CD4-positive, alpha-beta T cell treated with Interleukin-6 at 100 ng/mL for 8 hours (primary cell): Measurements from ENCODE around the gene IDI2.

Experiments used
- DNase-seq: peaks from one replicate; pipeline ENCODE4 v3.0.0-alpha.2; 2020; ENCODE audit warnings: mixed read lengths, low spot score

The IDI2 gene

DNA sequence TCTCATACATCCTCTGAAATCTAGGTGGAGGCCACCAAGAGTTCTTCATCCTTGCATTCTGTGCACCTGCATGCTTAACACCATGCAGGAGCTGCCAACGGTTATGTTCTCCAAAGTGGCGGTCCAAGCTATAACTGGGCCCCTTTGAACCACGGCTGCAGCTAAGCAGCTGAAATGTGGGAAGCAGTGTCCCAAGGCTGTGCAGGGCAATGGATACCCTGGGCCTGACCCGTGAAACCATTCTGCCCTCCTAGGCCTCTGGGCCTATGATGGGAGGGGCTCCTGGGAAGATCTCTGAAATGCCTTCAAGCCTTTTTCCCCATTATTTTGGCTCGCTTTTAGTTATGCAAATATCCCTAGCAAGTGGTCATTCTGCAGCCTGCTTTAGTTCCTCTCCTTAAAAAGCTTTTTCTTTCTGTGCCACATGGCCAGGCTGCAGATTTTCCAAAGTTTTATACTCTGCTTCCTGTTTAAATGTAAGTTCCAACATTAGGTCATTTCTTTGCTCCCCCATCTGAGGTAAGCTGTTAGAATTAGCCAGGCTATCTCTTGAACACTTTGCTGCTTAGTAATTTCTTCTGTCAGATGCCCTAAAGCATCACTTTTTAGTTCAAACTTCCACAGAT, 45.1 kb downstream of the IDI2 start:
- DNase-seq = no peak

DNA sequence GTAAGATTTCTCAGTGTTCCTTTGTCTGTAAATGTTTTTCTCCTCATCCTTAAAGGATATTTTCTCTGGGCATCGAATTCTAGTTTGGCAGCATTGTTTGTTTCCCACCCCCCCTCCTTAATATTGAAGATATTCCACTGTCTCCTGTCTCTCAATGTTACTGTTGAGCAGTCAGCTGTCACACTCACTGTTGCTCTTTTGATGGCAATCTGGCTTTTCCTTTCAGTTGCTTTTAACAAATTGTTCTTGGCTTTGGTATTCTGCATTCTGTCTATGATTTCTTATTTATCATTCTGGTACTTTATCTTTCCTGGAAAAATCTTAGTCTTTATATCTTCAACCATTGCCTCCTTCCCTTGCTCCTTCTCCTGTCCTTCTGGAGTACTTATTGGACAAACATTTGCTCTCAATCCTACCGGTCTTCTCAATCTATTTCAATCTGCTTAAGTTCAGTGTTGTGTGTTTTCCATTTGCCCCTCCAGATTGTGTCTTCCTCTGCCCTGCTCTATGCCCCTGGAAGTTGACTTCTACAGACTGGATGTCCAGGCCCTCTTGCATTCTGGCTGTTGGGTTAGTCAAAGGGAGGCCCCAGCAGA, 46.7 kb downstream of the IDI2 start:
- no peak for DNase-seq

DNA sequence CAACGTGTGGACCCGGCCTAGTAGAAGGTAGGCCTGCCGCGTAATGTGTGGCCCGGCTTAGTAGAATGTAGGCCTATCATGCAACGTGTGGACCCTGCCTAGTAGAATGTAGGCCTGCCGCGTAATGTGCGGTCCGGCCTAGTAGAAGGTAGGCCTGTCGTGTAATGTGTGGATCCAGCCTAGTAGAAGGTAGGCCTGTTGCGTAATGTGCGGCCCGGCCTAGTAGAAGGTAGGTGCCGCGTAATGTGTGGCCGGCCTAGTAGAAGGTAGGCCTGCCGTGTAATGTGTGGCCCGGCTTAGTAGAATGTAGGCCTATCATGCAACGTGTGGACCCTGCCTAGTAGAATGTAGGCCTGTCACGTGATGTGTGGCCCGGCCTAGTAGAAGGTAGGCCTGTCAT, 49.3 kb downstream of the IDI2 start:
- no peak for DNase-seq

DNA sequence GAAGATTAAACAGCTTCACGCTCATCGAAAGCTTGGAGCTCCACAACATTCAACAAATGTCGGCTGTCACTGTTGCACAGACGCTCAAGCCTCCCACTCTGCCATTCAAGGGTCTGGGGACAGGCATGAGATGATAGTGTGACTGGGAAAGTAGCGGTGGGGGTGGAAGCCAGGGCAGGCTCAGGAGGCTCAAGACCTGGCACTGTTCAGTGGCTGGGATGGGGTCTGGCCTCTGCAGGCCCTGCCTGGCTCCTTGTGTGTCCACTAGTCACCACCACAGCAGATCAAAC, 50.9 kb downstream of the IDI2 start:
- DNase-seq = no peak

DNA sequence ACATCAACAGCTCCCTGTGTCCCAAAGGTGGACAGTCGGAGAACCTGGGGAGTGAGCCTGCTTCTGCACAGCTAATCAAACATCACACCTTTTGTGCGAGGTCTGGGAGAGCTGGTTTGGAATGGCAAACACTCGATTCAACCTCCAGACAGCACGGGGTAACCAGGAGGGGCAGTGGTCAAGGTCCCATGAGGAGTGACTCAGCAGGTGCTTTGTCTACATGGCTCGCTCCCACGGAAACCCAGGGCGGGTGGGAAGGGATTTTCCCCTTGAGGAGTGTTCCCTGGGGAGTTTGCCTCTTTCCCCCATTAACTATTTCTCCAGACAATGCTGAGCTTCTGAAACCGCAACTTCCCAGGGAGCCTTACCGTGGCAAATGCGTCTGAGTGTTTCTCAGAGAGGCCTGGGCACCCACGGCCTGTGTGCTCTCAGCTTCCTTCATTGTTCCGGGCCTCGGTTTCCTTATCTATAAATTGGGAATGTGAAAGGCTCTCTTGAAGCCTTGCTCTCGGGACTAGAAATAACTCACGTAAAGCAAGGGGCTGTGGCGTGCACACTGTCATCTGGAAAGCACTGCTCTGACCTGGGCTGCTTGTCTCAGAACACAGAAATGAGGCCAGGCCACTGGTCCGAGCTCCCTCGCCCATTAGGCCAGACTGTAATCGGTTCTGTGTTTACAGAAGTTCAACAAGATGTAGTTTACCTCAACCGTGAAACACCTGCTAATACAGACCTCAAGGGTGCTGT, 51.4 kb downstream of the IDI2 start:
- DNase-seq = no peak

DNA sequence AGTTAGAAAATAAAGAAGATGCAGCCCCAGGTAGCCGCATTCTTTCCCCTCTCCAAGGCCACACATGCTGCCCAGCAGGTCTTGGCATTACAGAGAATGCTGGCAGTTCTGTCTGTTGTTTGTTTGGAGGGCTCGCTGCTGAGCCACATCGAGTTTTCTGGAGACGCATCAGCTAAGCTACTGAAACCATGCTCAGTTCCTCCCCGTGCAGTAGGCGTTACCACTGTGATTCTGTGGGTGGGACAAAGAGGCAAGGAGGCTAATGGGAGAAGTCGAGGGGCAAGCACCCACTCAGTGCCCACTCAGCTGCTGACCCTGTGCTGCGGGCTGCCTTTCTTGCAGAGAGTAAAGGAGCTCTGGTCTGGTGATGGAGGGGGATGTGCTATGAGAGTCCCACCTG, 52.9 kb downstream of the IDI2 start:
- no peak for DNase-seq

DNA sequence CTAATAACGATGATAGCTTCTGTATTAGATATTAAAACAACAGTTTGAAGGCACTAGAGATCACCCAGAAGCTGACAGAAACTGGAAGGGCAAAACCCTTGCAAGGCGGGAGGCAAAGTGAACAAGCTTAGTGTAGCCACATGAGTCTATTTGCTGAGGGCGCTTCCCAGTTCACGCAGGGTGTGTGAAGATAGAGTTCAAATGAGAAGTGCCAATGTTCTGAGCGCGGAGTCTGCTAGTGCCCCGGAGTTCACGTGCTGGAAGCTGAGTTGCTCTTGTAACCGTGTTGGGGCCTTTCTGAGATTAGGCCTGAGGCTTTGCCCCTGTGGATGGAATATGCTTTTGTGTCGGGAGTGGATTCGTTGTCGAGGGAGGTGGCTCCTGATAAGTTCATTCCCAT, 54.0 kb downstream of the IDI2 start:
- no peak for DNase-seq

DNA sequence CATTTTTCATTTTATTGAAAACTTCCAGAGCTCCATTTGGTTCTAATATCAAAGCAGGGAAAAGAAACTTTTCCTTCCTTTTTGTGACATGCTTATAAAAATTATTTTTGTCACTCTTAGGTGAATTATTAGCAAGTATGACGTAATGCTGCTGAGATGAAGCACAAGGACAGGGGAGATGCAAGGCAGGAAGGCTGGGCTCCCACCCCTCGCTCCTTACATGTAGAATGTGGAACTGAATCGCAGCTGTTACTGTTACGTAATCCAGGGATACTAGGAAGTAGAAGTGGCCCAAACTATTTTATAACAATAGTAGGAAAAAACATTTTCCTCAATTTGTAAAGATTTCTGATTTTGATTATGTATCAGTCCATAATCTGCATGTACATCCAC, 54.5 kb downstream of the IDI2 start:
- DNase-seq = no peak

DNA sequence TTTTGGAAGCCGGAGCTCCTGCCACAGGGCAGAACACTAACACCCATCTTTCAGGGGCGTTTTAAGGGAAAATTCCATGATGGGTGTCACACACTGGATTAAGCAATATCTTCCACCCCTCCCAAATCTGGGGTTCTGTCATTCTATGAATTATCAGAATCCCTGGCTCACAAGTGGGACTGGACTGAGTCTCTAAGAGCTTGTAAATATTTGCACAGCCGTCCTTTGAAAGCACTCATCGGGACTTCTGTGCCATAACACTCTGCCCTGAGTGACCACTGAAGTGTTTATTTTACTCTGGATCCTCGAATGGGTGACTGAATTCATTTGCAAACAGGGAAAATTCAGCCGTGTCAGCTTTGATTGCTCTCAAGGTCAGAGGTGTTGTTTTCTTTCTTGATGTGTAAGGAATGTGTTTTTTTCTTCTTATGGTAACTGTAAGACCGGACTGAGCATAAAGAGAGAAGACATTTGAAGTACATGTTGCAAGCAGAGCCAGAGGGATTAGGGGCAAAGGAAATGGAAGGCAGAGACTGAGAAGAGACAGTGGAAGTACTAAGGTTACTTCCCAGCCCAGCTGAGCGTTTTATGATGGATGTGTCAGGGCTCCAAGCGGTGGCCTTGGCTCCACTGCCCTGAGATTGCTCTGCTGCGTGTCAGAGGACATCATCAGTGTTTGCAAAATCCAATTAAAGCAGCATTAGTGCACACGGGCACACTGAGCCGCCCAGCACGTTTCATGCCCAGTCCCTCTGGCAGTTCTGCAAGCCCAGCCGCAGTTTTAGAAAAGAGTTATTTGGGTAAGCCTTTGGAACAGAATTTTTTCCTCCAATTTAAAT, 55.1 kb downstream of the IDI2 start:
- no peak for DNase-seq

DNA sequence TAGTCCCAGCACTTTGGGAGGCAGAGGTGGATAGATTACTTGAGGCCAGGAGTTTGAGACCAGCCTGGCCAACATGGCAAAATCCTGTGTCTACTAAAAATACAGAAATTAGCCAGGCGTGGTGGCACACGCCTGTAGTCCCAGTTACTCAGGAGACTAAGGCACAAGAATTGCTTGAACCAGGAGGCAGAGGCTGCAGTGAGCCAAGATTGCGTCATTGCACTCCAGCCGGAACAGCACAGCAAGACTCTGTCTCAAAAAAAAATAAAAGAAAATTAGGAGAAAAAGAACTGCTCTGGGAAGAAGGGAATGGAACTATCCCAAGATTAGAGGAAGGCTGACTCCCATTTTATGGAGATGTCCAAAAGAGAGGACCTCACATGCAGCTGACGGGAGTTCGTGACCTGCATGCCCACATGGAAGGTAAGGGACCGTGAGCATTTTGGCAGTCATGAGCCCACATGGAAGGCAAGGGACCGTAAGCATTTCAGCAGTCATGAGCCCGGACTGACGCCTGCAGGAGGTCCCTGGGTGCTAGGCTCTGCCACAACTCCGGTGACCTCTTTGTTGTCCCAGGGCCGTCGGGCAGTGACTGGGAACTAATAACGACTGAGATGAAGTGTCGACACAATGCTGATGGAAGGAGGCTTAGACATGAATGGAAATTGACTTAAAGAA, 56.0 kb downstream of the IDI2 start:
- no peak for DNase-seq
